HepG2 (cell line): Measurements from ENCODE around the gene ZNF221. TPM values are rescaled to one million over a fixed set of nuclear protein-coding genes. Genes with fewer than 3 reads are reported as not detected.

Experiments
- ATAC-seq: fragments of 200-7000 bp; cut with Tn5 transposase; 3 replicates; pipeline ENCODE4 v1.9.1; 2020; ENCODE audit warnings: mild to moderate bottlenecking, moderate library complexity
- BruUV-seq: library from RNA; stranded (reverse); fragments of 400-500 nt; replicated peaks from 2 replicates; lab custom pipeline; 2021; lab: Mats Ljungman, UMichigan
- CTCF ChIA-PET: fragments of 300-600 bp; formaldehyde crosslinking; extraction: SDS; loops from one replicate; lab custom pipeline; 2021; ENCODE audit warnings: low total read pairs, inconsistent platforms, low intra/inter-chr PET ratio; lab: Yijun Ruan, JAX
- POLR2A ChIA-PET: fragments of 350-600 bp; sonication (Branson Sonifier 250); formaldehyde crosslinking; loops from one replicate; lab custom pipeline; 2020; ENCODE audit warnings: antibody characterized with exemption, inconsistent platforms; lab: Yijun Ruan, JAX
- DNase-seq: peaks from one replicate; pipeline ENCODE4 v3.0.0-alpha.2; 2015; ENCODE audit warnings: low spot score
- FAIRE-seq: peaks from 3 replicates; lab custom pipeline; 2011; peaks lifted over from hg19 to GRCh38; lab: Jason Lieb, UNC
- H2AFZ ChIP-seq: one replicate; pipeline ENCODE4 v1.6.1; 2011; ENCODE audit warnings: low read length, inconsistent platforms
- H3K27ac ChIP-seq: fragments of 300-600 bp; 3 replicates; pipeline ENCODE4 v1.8.0; 2011; ENCODE audit warnings: mixed run types, mild to moderate bottlenecking, mixed read lengths, low read length, inconsistent platforms; ENCODE audit not compliant: insufficient read depth; ENCODE audit errors: extremely low read length
- H3K27me3 ChIP-seq, 2 experiments: fragments of 200-600 bp in 1 of 2; 2 replicates in 1 of 2; 3 replicates in 1 of 2; pipeline versions ENCODE4 v1.6.0 to v1.8.0; 2011; ENCODE audit warnings: low read length in 2 of 2, mild to moderate bottlenecking in 2 of 2, moderate library complexity in 2 of 2, inconsistent platforms in 1 of 2; ENCODE audit not compliant: insufficient read depth in 2 of 2, control insufficient read depth in 1 of 2
- H3K36me3 ChIP-seq, 2 experiments: fragments of 200-600 bp in 1 of 2; replicated peaks in 1 of 2; 2 replicates in 1 of 2; 3 replicates in 1 of 2; pipeline versions ENCODE4 v1.5.1 to v1.8.0; 2011; ENCODE audit warnings: low read length in 2 of 2, inconsistent platforms in 1 of 2; ENCODE audit not compliant: insufficient read depth in 2 of 2, control insufficient read depth in 1 of 2
- H3K4me1 ChIP-seq: 2 replicates; pipeline ENCODE4 v1.5.1; 2012; ENCODE audit warnings: low read length, inconsistent platforms; ENCODE audit not compliant: insufficient read depth
- H3K4me2 ChIP-seq: 2 replicates; pipeline ENCODE4 v1.6.0; 2011; ENCODE audit warnings: low read depth, low read length, inconsistent platforms
- H3K4me3 ChIP-seq, 3 experiments: fragments of 200-600 bp in 1 of 3; sonication (generic), shearing (Covaris generic) in 1 of 3; replicated peaks in 1 of 3; 2 replicates each; pipeline ENCODE4 v1.5.1; 2011 to 2016; ENCODE audit warnings: low read length in 3 of 3, inconsistent platforms in 2 of 3, low read depth in 2 of 3, mild to moderate bottlenecking in 2 of 3, control low read depth in 1 of 3, mixed read lengths in 1 of 3; ENCODE audit not compliant: insufficient read depth in 1 of 3
- H3K79me2 ChIP-seq: one replicate; pipeline ENCODE4 v1.6.1; 2011; ENCODE audit warnings: low read length, inconsistent platforms; ENCODE audit not compliant: insufficient read depth
- H3K9ac ChIP-seq: 2 replicates; pipeline ENCODE4 v1.6.0; 2011; ENCODE audit warnings: mild to moderate bottlenecking, low read depth, low read length, inconsistent platforms; ENCODE audit not compliant: insufficient read depth
- H3K9me3 ChIP-seq: 2 replicates; pipeline ENCODE4 v1.5.1; 2012; ENCODE audit warnings: mild to moderate bottlenecking, low read length
- H4K20me1 ChIP-seq: 2 replicates; pipeline ENCODE4 v1.6.0; 2011; ENCODE audit warnings: inconsistent platforms, mild to moderate bottlenecking, low read length, moderate library complexity; ENCODE audit not compliant: insufficient read depth
- ATRX ChIP-seq: sonication (generic); formaldehyde crosslinking; IDR thresholded peaks from 2 replicates; pipeline ENCODE4 v1.4.0; 2020; ENCODE audit warnings: missing genetic modification reagents, borderline replicate concordance
- ETV6 ChIP-seq: sonication (generic); formaldehyde crosslinking; conservative IDR thresholded peaks from 2 replicates; pipeline ENCODE4 v1.4.0; 2020; ENCODE audit warnings: missing genetic modification reagents
- JARID2 ChIP-seq: sonication (generic); formaldehyde crosslinking; IDR thresholded peaks from 2 replicates; pipeline ENCODE4 v1.8.1; 2023; ENCODE audit warnings: missing genetic modification reagents, inconsistent platforms; ENCODE audit not compliant: insufficient replicate concordance
- KLF12 ChIP-seq: sonication (generic); formaldehyde crosslinking; IDR thresholded peaks from 2 replicates; pipeline ENCODE4 v1.4.0; 2020; ENCODE audit warnings: missing genetic modification reagents, borderline replicate concordance
- MBNL3 ChIP-seq: fragments of 250-450 bp; sonication (Bioruptor Pico); conservative IDR thresholded peaks from 2 replicates; pipeline ENCODE4 v1.8.0; 2022; ENCODE audit warnings: mild to moderate bottlenecking, inconsistent platforms
- NBN ChIP-seq: fragments of 450-650 bp; conservative IDR thresholded peaks from 2 replicates; pipeline ENCODE4 v1.6.1; 2017
- POLR2A ChIP-seq, 2 experiments: IDR thresholded peaks; 2 replicates each; pipeline ENCODE4 v1.6.1; 2011; ENCODE audit warnings: low read depth in 2 of 2, low read length in 2 of 2, mild to moderate bottlenecking in 1 of 2, moderate library complexity in 1 of 2; ENCODE audit not compliant: insufficient read depth in 1 of 2
- SP1 ChIP-seq, 2 experiments: fragments of 450-650 bp in 1 of 2; sonication (generic) in 1 of 2; formaldehyde crosslinking in 1 of 2; IDR thresholded peaks; 2 replicates each; pipeline versions ENCODE4 v1.4.0 to v1.6.1; 2016 to 2020; ENCODE audit warnings: missing genetic modification reagents in 1 of 2
- TEAD3 ChIP-seq: optimal IDR thresholded peaks from 2 replicates; pipeline ENCODE3; 2016; ENCODE audit warnings: borderline replicate concordance
- ZNF382 ChIP-seq: sonication (generic); formaldehyde crosslinking; IDR thresholded peaks from 2 replicates; pipeline ENCODE4 v1.5.0; 2020; ENCODE audit warnings: missing genetic modification reagents, mild to moderate bottlenecking, borderline replicate concordance
- ZNF501 ChIP-seq: sonication (generic); formaldehyde crosslinking; IDR thresholded peaks from 2 replicates; pipeline ENCODE4 v1.5.1; 2020; ENCODE audit warnings: mild to moderate bottlenecking, moderate library complexity, missing genetic modification reagents
- whole genome bisulfite sequencing: methylation state at CpG from one replicate; pipeline ENCODE4 v1.1.6; 2017; ENCODE audit warnings: low lambda C conversion rate; 5-methylcytosine and 5-hydroxymethylcytosine counted together
- in situ Hi-C: cut with HindIII; loops from 2 replicates; pipeline ENCODE4 v1.10.0; 2017; ENCODE audit warnings: low pct_unique_long_range_greater_than_20kb; ENCODE audit not compliant: extremely low pct_ligation_motif_present
- intact Hi-C: fragments of 100-400 bp; cut with micrococcal nuclease; formaldehyde crosslinking; loops from one replicate; pipeline ENCODE4 v1.10.0; 2022; ENCODE audit not compliant: unreplicated experiment
- polyA plus RNA-seq, 8 experiments: library from polyadenylated mRNA; depleted of rRNA in 3 of 8; stranded (reverse) in 7 of 8; unstranded in 1 of 8; fragments of >200 nt; fragmentation: Illumina TruSeq in 4 of 8; extraction: Trizol in 4 of 8; gene quantifications; 2 replicates each; pipeline versions ENCODE4 v1.2.1 to v1.2.3, GENCODE V29; 2011 to 2016; ENCODE audit warnings: low read depth in 4 of 8, missing spikeins in 1 of 8, mixed read lengths in 1 of 8; ENCODE audit not compliant: insufficient read depth in 1 of 8
- total RNA-seq, 5 experiments: library from RNA; depleted of rRNA; stranded (reverse); fragments of >200 nt; fragmentation: Illumina TruSeq; extraction: Trizol; gene quantifications; 2 replicates each; pipeline ENCODE4 v1.2.3, GENCODE V29; 2016; ENCODE audit warnings: low read depth in 1 of 5
- TF ChIP-seq, protein P1 (sequence below): sonication (generic); formaldehyde crosslinking; IDR thresholded peaks from 2 replicates; pipeline ENCODE4 v1.5.0; 2020; ENCODE audit warnings: mild to moderate bottlenecking, missing genetic modification reagents
- TF ChIP-seq, protein P2 (sequence below): sonication (generic); formaldehyde crosslinking; IDR thresholded peaks from 2 replicates; pipeline ENCODE4 v1.8.1; 2023; ENCODE audit warnings: missing genetic modification reagents, inconsistent platforms, borderline replicate concordance
- TF ChIP-seq, protein P3 (sequence below): sonication (generic); formaldehyde crosslinking; IDR thresholded peaks from 2 replicates; pipeline ENCODE4 v1.4.0; 2020; ENCODE audit warnings: missing genetic modification reagents; ENCODE audit errors: not compliant biosample characterization
- TF ChIP-seq, protein P4 (sequence below): sonication (generic); formaldehyde crosslinking; IDR thresholded peaks from 2 replicates; pipeline ENCODE4 v1.8.1; 2023; ENCODE audit warnings: mild to moderate bottlenecking, moderate library complexity, missing genetic modification reagents
- TF ChIP-seq, protein P5 (sequence below): IDR thresholded peaks from 2 replicates; pipeline ENCODE4 v1.6.1; 2016; ENCODE audit warnings: missing compliant biosample characterization, missing genetic modification reagents, borderline replicate concordance

Gene ZNF221
- total and polyA plus RNA-seq, 2 of the 13 experiments (the other 11 are each of a cell fraction or from before 2014, with no cell fraction given), result 0.48 to 3.4 TPM

DNA sequence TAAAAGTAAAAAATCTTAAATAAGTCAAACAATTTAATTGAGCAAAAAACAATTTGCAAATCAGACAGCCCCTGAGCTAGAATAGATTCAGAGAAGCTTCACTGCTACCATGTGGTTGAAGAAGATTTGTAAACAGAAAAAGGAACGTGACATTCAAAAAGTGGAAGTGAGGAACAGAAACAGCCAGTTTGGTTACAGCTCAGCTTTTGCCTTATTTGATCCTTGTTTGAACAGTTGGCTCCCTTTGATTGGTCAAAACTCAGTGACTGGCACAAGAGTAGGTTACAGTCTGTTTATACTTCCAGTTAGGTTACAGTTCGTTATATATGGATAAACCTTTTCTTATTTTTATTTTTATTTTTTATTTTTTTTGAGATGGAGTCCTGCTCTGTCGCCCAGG lies 5.8 kb downstream of the ZNF221 start:
- no peak overlapping the region for H3K9ac ChIP-seq
- POLR2A ChIA-PET, result interaction anchor here (1.0 kb wide), 1 partner anchor 22 kb away, joined by 4 read pairs; the partner anchor contains the start of gene ZNF45
- peaks cover 31% of the 10 kb centered on the region for H3K9me3 ChIP-seq
- H3K4me1 ChIP-seq, result peaks cover 12% of the 10 kb centered on the region
- 91% methylated on average over 3 of the region's 3 CpGs for WGBS
- no peaks in the 10 kb centered on the region for H4K20me1 ChIP-seq
- no peak overlapping the region for H3K4me2 ChIP-seq
- intact Hi-C loops (loop anchor here (10.0 kb wide), 1 partner anchor 118 kb away; the partner anchor contains the start of gene ZNF284), in situ Hi-C loops (no loop called here)
- H3K79me2 ChIP-seq, result no peaks in the 10 kb centered on the region
- no peaks in the 10 kb centered on the region; a peak in 1 of 5 replicates for H3K36me3 ChIP-seq
- no peak overlapping the region for H2AFZ ChIP-seq
- no peak overlapping the region for H3K4me3 ChIP-seq
- H3K27me3 ChIP-seq, result no peaks in the 10 kb centered on the region
- no peak overlapping the region for H3K27ac ChIP-seq
- CTCF ChIA-PET, result no interaction called here
- ATAC-seq, result no peak
- FAIRE-seq, result no peak
- no TSS peak for BruUV-seq
- no peak for DNase-seq
- TF ChIP-seq ATRX, result no peak
- TF ChIP-seq SP1 (IDR thresholded peaks at IDR 0.05), result no peak
- TF ChIP-seq SP1 (CRISPR knock-in tag; IDR thresholded peaks at IDR 0.05), result no peak
- no peak for TF ChIP-seq ZNF501 (CRISPR knock-in tag)
- TF ChIP-seq NBN, result no peak
- no peak for TF ChIP-seq TEAD3 (CRISPR knock-in tag)
- TF ChIP-seq, protein P1, sequence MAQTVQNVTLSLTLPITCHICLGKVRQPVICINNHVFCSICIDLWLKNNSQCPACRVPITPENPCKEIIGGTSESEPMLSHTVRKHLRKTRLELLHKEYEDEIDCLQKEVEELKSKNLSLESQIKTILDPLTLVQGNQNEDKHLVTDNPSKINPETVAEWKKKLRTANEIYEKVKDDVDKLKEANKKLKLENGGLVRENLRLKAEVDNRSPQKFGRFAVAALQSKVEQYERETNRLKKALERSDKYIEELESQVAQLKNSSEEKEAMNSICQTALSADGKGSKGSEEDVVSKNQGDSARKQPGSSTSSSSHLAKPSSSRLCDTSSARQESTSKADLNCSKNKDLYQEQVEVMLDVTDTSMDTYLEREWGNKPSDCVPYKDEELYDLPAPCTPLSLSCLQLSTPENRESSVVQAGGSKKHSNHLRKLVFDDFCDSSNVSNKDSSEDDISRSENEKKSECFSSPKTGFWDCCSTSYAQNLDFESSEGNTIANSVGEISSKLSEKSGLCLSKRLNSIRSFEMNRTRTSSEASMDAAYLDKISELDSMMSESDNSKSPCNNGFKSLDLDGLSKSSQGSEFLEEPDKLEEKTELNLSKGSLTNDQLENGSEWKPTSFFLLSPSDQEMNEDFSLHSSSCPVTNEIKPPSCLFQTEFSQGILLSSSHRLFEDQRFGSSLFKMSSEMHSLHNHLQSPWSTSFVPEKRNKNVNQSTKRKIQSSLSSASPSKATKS, result no peak
- TF ChIP-seq, protein P2, sequence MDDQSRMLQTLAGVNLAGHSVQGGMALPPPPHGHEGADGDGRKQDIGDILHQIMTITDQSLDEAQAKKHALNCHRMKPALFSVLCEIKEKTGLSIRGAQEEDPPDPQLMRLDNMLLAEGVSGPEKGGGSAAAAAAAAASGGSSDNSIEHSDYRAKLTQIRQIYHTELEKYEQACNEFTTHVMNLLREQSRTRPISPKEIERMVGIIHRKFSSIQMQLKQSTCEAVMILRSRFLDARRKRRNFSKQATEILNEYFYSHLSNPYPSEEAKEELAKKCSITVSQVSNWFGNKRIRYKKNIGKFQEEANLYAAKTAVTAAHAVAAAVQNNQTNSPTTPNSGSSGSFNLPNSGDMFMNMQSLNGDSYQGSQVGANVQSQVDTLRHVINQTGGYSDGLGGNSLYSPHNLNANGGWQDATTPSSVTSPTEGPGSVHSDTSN (CRISPR knock-in tag), result no peak
- no peak for TF ChIP-seq JARID2 (CRISPR knock-in tag)
- TF ChIP-seq ZNF382 (CRISPR knock-in tag), result no peak
- TF ChIP-seq KLF12 (CRISPR knock-in tag), result no peak
- no peak for TF ChIP-seq ETV6 (CRISPR knock-in tag)
- TF ChIP-seq, protein P3, sequence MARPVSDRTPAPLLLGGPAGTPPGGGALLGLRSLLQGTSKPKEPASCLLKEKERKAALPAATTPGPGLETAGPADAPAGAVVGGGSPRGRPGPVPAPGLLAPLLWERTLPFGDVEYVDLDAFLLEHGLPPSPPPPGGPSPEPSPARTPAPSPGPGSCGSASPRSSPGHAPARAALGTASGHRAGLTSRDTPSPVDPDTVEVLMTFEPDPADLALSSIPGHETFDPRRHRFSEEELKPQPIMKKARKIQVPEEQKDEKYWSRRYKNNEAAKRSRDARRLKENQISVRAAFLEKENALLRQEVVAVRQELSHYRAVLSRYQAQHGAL (CRISPR knock-in tag), result no peak
- TF ChIP-seq, protein P4, sequence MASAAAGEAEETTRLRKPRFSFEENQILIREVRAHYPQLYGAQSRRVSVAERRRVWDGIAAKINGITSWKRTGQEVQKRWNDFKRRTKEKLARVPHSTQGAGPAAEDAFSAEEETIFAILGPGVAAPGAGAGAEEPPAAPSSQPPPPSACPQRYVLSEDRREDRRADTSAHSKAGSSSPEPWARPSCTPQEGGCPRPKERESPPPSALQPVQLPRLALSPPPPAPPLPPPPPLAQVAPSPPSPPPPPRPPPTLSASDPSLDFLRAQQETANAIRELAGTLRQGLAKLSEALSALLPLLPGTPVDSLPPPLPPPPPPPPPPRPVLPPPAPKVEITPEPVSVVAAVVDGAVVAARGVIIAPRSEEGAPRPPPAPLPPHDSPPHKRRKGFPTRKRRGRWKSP, result no peak
- TF ChIP-seq POLR2A (IDR thresholded peaks at IDR 0.05; ENCODE audit: insufficient read depth in 1 of 2, low read depth in 2 of 2, low read length in 2 of 2), result no peak
- TF ChIP-seq MBNL3 (CRISPR knock-in tag), result no peak
- TF ChIP-seq, protein P5, sequence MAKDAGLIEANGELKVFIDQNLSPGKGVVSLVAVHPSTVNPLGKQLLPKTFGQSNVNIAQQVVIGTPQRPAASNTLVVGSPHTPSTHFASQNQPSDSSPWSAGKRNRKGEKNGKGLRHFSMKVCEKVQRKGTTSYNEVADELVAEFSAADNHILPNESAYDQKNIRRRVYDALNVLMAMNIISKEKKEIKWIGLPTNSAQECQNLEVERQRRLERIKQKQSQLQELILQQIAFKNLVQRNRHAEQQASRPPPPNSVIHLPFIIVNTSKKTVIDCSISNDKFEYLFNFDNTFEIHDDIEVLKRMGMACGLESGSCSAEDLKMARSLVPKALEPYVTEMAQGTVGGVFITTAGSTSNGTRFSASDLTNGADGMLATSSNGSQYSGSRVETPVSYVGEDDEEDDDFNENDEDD (CRISPR knock-in tag), result no peak
